Kidney epithelial cell (primary cell): ENCODE results near the gene OR8H2. TPM values are rescaled to one million over a fixed set of nuclear protein-coding genes. Genes with fewer than 3 reads are reported as not detected.
"Not testable (repeated sequence)": the region's sequence is repeated elsewhere in the genome, so short reads cannot be mapped to it uniquely, and the experiment has no call there.

Experiments used
- DNase-seq: peaks from one replicate; pipeline ENCODE4 v3.0.0-alpha.2; 2010; ENCODE audit warnings: low read depth
- H3K27me3 ChIP-seq: 2 replicates; pipeline ENCODE4 v1.6.0; 2011; ENCODE audit warnings: low read length; ENCODE audit not compliant: control insufficient read depth, insufficient read depth
- H3K36me3 ChIP-seq: 2 replicates; pipeline ENCODE4 v1.5.1; 2011; ENCODE audit warnings: low read length; ENCODE audit not compliant: control insufficient read depth, insufficient read depth
- H3K4me3 ChIP-seq: 2 replicates; pipeline ENCODE4 v1.5.1; 2011; ENCODE audit warnings: low read depth, mild to moderate bottlenecking, control low read depth, low read length
- CTCF ChIP-seq: IDR thresholded peaks from 2 replicates; pipeline ENCODE4 v1.5.1; 2011; ENCODE audit warnings: mild to moderate bottlenecking, moderate library complexity, low read length, control low read depth, inconsistent platforms; ENCODE audit not compliant: insufficient read depth, poor library complexity, severe bottlenecking
- total RNA-seq: library from RNA; depleted of rRNA; stranded (reverse); fragments of >200 nt; gene quantifications from 2 replicates; pipeline ENCODE4 v1.2.3, GENCODE V29; 2015

The OR8H2 gene
- total RNA-seq = not detected in 2 replicates

GRCh38 chr11:56103210-56103737, at the start of gene OR8H2:
TSS of gene OR8H2 (plus strand) at chr11:56103687. CDS start at chr11:56105043, 1,356 bp downstream.
- DNase-seq = no peak
- no peak for TF ChIP-seq CTCF
- no peak within 1 kb of the TSS for H3K4me3 ChIP-seq
- no peaks in the 10 kb centered on the region for H3K27me3 ChIP-seq
- no peaks in the 10 kb centered on the region for H3K36me3 ChIP-seq

GRCh38 chr11:56056366-56056765, 47.1 kb upstream of the OR8H2 start:
- H3K27me3 ChIP-seq, H3K4me3 ChIP-seq, DNase-seq, H3K36me3 ChIP-seq: not testable (repeated sequence)

GRCh38 chr11:56057661-56058237, 45.7 kb upstream of the OR8H2 start:
- not testable (repeated sequence) for DNase-seq, H3K4me3 ChIP-seq, H3K36me3 ChIP-seq, H3K27me3 ChIP-seq

- H3K36me3 ChIP-seq, H3K27me3 ChIP-seq, DNase-seq, H3K4me3 ChIP-seq: not testable (repeated sequence)
Observed at GRCh38 chr11:56058260-56058780, 45.2 kb upstream of the OR8H2 start.

GRCh38 chr11:56066980-56067379, 36.5 kb upstream of the OR8H2 start:
- no peak for DNase-seq
- H3K4me3 ChIP-seq = no peak overlapping the region
- H3K36me3 ChIP-seq = no peaks in the 10 kb centered on the region
- no peak for TF ChIP-seq CTCF
- no peaks in the 10 kb centered on the region for H3K27me3 ChIP-seq

- Histone ChIP-seq H3K36me3 (no peaks in the 10 kb centered on the region), H3K27me3 (no peaks in the 10 kb centered on the region), H3K4me3 (no peak overlapping the region)
- no peak for DNase-seq
- no peak for TF ChIP-seq CTCF
Observed at GRCh38 chr11:56089697-56090096, 13.8 kb upstream of the OR8H2 start.

- no peak for DNase-seq
- Histone ChIP-seq H3K36me3 (no peaks in the 10 kb centered on the region), H3K4me3 (no peak within 1 kb of the TSS), H3K27me3 (no peaks in the 10 kb centered on the region)
- no peak for TF ChIP-seq CTCF
Observed at GRCh38 chr11:56093008-56093407, 10.5 kb upstream of the OR8H2 start, which contains the start of gene OR8I2. TSS of gene OR8I2 (plus strand) at chr11:56093308. CDS start at chr11:56093308, 0 bp downstream.
